A673 (cell line): ENCODE data around the gene MPC1L. TPM values are rescaled to one million over a fixed set of nuclear protein-coding genes. Genes with fewer than 3 reads are reported as not detected.
"Not testable (repeated sequence)": the region's sequence is repeated elsewhere in the genome, so short reads cannot be mapped to it uniquely, and the experiment has no call there.

ENCODE experiments used
- BruUV-seq: library from RNA; stranded (reverse); fragments of 400-500 nt; replicated peaks from 2 replicates; lab custom pipeline; 2021; lab: Mats Ljungman, UMichigan
- CTCF ChIA-PET: fragments of 300-600 bp; sonication (Branson Sonifier 250); formaldehyde crosslinking; loops from one replicate; lab custom pipeline; 2022; ENCODE audit warnings: antibody characterized with exemption; lab: Charles Lee
- POLR2A ChIA-PET: fragments of 300-600 bp; sonication (Branson Sonifier 250); formaldehyde crosslinking; loops from one replicate; lab custom pipeline; 2022; ENCODE audit warnings: antibody characterized with exemption; ENCODE audit not compliant: low non-redundant PET; lab: Charles Lee
- DNase-seq: peaks from one replicate; pipeline ENCODE4 v3.0.0-alpha.2; 2015; ENCODE audit warnings: low spot score
- H3K27ac ChIP-seq: fragments of 200-600 bp; sonication (generic); 2 replicates; pipeline ENCODE4 v1.5.1; 2016; ENCODE audit warnings: mixed run types, low read depth, mild to moderate bottlenecking, mixed read lengths, antibody characterized with exemption, low read length; ENCODE audit not compliant: poor library complexity, severe bottlenecking
- H3K27me3 ChIP-seq: fragments of 200-600 bp; sonication (generic); replicated peaks from 2 replicates; pipeline ENCODE4 v1.6.1; 2017; ENCODE audit warnings: mixed run types, low read depth, mild to moderate bottlenecking, mixed read lengths, antibody characterized with exemption, low read length; ENCODE audit not compliant: insufficient read depth, poor library complexity
- H3K36me3 ChIP-seq: fragments of 200-600 bp; sonication (generic); 2 replicates; pipeline ENCODE4 v1.6.1; 2016; ENCODE audit warnings: mixed run types, mild to moderate bottlenecking, mixed read lengths, antibody characterized with exemption, low read length; ENCODE audit not compliant: insufficient read depth, poor library complexity, severe bottlenecking
- H3K4me1 ChIP-seq: fragments of 200-600 bp; sonication (generic); 2 replicates; pipeline ENCODE4 v1.6.1; 2017; ENCODE audit warnings: mixed run types, mild to moderate bottlenecking, mixed read lengths, antibody characterized with exemption, low read length; ENCODE audit not compliant: insufficient read depth, poor library complexity, severe bottlenecking
- H3K4me3 ChIP-seq: fragments of 200-600 bp; sonication (generic); 2 replicates; pipeline ENCODE4 v1.5.1; 2016; ENCODE audit warnings: low read depth, mixed run types, mild to moderate bottlenecking, mixed read lengths, low read length; ENCODE audit not compliant: poor library complexity, severe bottlenecking
- H3K9me3 ChIP-seq: fragments of 200-600 bp; sonication (generic); 2 replicates; pipeline ENCODE4 v1.6.1; 2016; ENCODE audit warnings: mixed run types, low read depth, mild to moderate bottlenecking, mixed read lengths, antibody characterized with exemption, low read length; ENCODE audit not compliant: poor library complexity, severe bottlenecking
- EZH2 ChIP-seq: fragments of 200-600 bp; sonication (generic); IDR thresholded peaks from 2 replicates; pipeline ENCODE4 v1.6.1; 2017; ENCODE audit warnings: borderline replicate concordance, low read depth, mild to moderate bottlenecking, mixed read lengths, antibody characterized with exemption, low read length; ENCODE audit not compliant: poor library complexity, severe bottlenecking
- intact Hi-C: fragments of 100-400 bp; cut with micrococcal nuclease; formaldehyde crosslinking; loops from one replicate; pipeline ENCODE4 v1.10.0; 2022; ENCODE audit not compliant: unreplicated experiment
- total RNA-seq: library from RNA; stranded (reverse); gene quantifications from 2 replicates; pipeline ENCODE4 v1.2.3, GENCODE V29; 2021
- TF ChIP-seq, protein P1 (sequence below): fragments of 300-800, 200-600 bp; sonication (generic); conservative IDR thresholded peaks from 2 replicates; pipeline ENCODE4 v1.5.1; 2017; ENCODE audit warnings: low read depth, mild to moderate bottlenecking, antibody characterized with exemption, low read length, moderate library complexity, mixed read lengths

MPC1L gene
- total RNA-seq, 1 experiment from 2014 or later = not detected

DNA sequence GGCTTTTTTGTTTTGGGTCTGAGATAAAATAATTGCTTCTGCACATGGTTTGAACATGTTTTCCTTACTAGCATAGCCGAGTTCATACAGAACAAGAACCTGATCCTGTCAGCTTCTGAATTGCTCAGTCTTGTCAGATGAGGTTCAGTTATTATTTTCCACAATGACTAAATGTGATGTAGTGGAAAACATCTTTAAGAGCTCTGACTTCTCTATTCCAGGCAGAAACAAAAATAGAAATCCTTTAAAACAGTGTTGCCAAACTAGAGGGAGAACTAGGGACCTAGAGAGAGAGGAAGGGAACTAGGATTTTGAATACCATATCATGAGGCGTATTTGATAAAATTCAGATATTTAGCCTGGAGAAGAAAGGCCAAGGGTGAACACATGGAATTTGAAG, 40.4 kb upstream of the MPC1L start:
- no peak overlapping the region for H3K4me3 ChIP-seq
- no peak overlapping the region for H3K27ac ChIP-seq
- intact Hi-C loops = no loop called here
- CTCF ChIA-PET = no interaction called here
- TF ChIP-seq EZH2 = no peak
- TF ChIP-seq, protein P1, sequence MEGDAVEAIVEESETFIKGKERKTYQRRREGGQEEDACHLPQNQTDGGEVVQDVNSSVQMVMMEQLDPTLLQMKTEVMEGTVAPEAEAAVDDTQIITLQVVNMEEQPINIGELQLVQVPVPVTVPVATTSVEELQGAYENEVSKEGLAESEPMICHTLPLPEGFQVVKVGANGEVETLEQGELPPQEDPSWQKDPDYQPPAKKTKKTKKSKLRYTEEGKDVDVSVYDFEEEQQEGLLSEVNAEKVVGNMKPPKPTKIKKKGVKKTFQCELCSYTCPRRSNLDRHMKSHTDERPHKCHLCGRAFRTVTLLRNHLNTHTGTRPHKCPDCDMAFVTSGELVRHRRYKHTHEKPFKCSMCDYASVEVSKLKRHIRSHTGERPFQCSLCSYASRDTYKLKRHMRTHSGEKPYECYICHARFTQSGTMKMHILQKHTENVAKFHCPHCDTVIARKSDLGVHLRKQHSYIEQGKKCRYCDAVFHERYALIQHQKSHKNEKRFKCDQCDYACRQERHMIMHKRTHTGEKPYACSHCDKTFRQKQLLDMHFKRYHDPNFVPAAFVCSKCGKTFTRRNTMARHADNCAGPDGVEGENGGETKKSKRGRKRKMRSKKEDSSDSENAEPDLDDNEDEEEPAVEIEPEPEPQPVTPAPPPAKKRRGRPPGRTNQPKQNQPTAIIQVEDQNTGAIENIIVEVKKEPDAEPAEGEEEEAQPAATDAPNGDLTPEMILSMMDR = no peak
- BruUV-seq = no TSS peak
- H3K4me1 ChIP-seq = no peaks in the 10 kb centered on the region
- POLR2A ChIA-PET = no interaction called here
- no peaks in the 10 kb centered on the region for H3K36me3 ChIP-seq
- no peak for DNase-seq
- no peaks in the 10 kb centered on the region for H3K9me3 ChIP-seq
- no peaks in the 10 kb centered on the region for H3K27me3 ChIP-seq

DNA sequence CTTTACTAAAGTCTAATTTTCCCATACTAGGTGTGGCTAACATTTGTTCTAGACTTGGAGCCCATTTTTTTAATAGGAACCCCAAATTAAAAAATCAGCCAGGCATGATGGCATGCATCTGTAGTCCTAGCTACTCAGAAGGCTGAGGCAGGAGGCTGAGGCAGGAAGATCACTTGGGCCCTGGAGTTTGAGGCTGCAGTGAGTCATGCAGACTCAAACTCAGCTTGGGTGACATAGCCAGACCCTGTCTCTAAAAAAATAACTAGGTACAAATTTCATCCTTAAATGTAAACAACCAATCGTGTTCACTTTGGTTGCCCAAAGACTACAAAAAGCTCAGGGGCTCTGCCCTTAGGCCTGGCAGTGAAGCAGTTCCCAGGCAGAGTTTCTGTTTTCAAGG, 35.6 kb upstream of the MPC1L start:
- BruUV-seq, H3K36me3 ChIP-seq, CTCF ChIA-PET, intact Hi-C loops, DNase-seq, H3K4me3 ChIP-seq, H3K27me3 ChIP-seq, H3K4me1 ChIP-seq, H3K27ac ChIP-seq, POLR2A ChIA-PET, H3K9me3 ChIP-seq: not testable (repeated sequence)

DNA sequence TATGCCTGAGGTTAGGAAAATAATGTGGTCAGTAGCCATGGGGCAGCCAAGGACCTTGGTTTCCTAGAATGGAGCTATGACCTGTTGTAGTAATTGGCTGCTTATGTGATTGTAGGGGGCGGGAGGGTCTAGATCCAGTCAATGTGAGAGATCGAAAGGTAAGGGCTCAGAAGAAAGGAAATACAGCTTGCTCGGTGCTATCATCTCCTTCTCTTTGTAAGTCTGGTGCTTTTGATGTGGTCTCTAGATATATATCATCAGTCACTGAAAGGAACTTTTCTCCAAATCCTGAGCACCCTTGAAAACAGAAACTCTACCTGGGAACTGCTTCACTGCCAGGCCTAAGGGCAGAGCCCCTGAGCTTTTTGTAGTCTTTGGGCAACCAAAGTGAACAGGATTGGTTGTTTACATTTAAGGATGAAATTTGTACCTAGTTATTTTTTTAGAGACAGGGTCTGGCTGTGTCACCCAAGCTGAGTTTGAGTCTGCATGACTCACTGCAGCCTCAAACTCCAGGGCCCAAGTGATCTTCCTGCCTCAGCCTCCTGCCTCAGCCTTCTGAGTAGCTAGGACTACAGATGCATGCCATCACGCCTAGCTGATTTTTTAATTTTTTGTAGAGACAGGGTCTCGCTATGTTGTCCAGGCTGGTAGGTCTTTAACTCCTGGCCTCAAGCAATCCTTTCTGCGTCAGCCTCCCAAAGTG, 33.5 kb upstream of the MPC1L start:
- H3K36me3 ChIP-seq, POLR2A ChIA-PET, H3K27ac ChIP-seq, intact Hi-C loops, H3K4me3 ChIP-seq, CTCF ChIA-PET, BruUV-seq, H3K9me3 ChIP-seq, DNase-seq, H3K4me1 ChIP-seq, H3K27me3 ChIP-seq: not testable (repeated sequence)

DNA sequence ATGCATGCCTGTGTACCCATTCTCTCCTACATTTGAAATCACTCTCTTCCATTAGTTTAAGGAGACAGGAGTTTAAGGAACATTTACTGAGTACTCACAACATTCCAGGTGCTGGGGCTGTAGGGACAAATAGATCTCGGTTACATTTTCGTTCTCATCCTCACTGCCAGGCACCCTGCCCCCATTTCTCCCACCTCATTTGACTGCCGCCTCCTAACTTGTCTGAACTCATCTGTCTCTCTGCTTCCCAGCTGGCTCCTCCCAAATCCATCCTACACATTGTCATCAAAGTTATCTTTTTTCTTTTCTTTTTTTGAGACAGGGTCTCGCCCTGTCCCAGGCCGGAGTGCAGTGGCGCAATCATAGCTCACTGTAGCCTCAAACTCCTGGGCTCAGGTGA, 19.8 kb upstream of the MPC1L start:
- DNase-seq = no peak
- no peaks in the 10 kb centered on the region for H3K27me3 ChIP-seq
- H3K4me3 ChIP-seq = no peak overlapping the region
- no peaks in the 10 kb centered on the region for H3K9me3 ChIP-seq
- H3K4me1 ChIP-seq = no peaks in the 10 kb centered on the region
- BruUV-seq = no TSS peak
- ChIA-PET POLR2A (no interaction called here), CTCF (no interaction called here)
- TF ChIP-seq, protein P1 = no peak
- TF ChIP-seq EZH2 = no peak
- no peak overlapping the region for H3K27ac ChIP-seq
- peaks cover 7% of the 10 kb centered on the region for H3K36me3 ChIP-seq
- intact Hi-C loops = no loop called here
